Kidney epithelial cell (primary cell): ENCODE data around the gene GRIK4. TPM values are rescaled to one million over a fixed set of nuclear protein-coding genes. Genes with fewer than 3 reads are reported as not detected.
A peak's percentile ranks its signal among the peaks of the same experiment; 100 is the strongest.

Experiments
- DNase-seq: peaks from one replicate; pipeline ENCODE4 v3.0.0-alpha.2; 2010; ENCODE audit warnings: low read depth
- H3K27me3 ChIP-seq: 2 replicates; pipeline ENCODE4 v1.6.0; 2011; ENCODE audit warnings: low read length; ENCODE audit not compliant: control insufficient read depth, insufficient read depth
- H3K36me3 ChIP-seq: 2 replicates; pipeline ENCODE4 v1.5.1; 2011; ENCODE audit warnings: low read length; ENCODE audit not compliant: control insufficient read depth, insufficient read depth
- H3K4me3 ChIP-seq: 2 replicates; pipeline ENCODE4 v1.5.1; 2011; ENCODE audit warnings: low read depth, mild to moderate bottlenecking, control low read depth, low read length
- CTCF ChIP-seq: IDR thresholded peaks from 2 replicates; pipeline ENCODE4 v1.5.1; 2011; ENCODE audit warnings: mild to moderate bottlenecking, moderate library complexity, low read length, control low read depth, inconsistent platforms; ENCODE audit not compliant: insufficient read depth, poor library complexity, severe bottlenecking
- total RNA-seq: library from RNA; depleted of rRNA; stranded (reverse); fragments of >200 nt; gene quantifications from 2 replicates; pipeline ENCODE4 v1.2.3, GENCODE V29; 2015

Gene GRIK4
- total RNA-seq, 1 donor from 2014 or later: 0.17 TPM

- H3K4me3 ChIP-seq: no peak overlapping the region
- no peaks in the 10 kb centered on the region for H3K27me3 ChIP-seq
- no peak for TF ChIP-seq CTCF
- DNase-seq: no peak
- H3K36me3 ChIP-seq: no peaks in the 10 kb centered on the region
Observed at GRCh38 chr11:120706257-120706656, 194.7 kb downstream of the GRIK4 start.

GRCh38 chr11:120707098-120707497 lies 195.6 kb downstream of the GRIK4 start:
- no peaks in the 10 kb centered on the region for H3K36me3 ChIP-seq
- peak; percentile 49 for DNase-seq
- no peak overlapping the region for H3K4me3 ChIP-seq
- no peaks in the 10 kb centered on the region for H3K27me3 ChIP-seq
- no peak for TF ChIP-seq CTCF

- Histone ChIP-seq H3K27me3 (no peaks in the 10 kb centered on the region), H3K36me3 (no peaks in the 10 kb centered on the region), H3K4me3 (no peak overlapping the region)
- no peak for DNase-seq
- TF ChIP-seq CTCF: no peak
Observed at GRCh38 chr11:120707663-120708062, 196.1 kb downstream of the GRIK4 start.

- no peaks in the 10 kb centered on the region for H3K36me3 ChIP-seq
- no peak for DNase-seq
- no peak overlapping the region for H3K4me3 ChIP-seq
- no peaks in the 10 kb centered on the region for H3K27me3 ChIP-seq
- TF ChIP-seq CTCF: no peak
Observed at GRCh38 chr11:120708511-120709183, 197.1 kb downstream of the GRIK4 start.

- Histone ChIP-seq H3K4me3 (no peak overlapping the region), H3K27me3 (no peaks in the 10 kb centered on the region), H3K36me3 (no peaks in the 10 kb centered on the region)
- DNase-seq: no peak
- no peak for TF ChIP-seq CTCF
Observed at GRCh38 chr11:120709808-120710207, 198.3 kb downstream of the GRIK4 start.
